ENCODE measurements around the gene TPH2. TPM values are rescaled to one million over a fixed set of nuclear protein-coding genes. Genes with fewer than 3 reads are reported as not detected.

The TPH2 gene
- total RNA-seq, 1 experiment from 2014 or later, result 0.83 TPM

DNA sequence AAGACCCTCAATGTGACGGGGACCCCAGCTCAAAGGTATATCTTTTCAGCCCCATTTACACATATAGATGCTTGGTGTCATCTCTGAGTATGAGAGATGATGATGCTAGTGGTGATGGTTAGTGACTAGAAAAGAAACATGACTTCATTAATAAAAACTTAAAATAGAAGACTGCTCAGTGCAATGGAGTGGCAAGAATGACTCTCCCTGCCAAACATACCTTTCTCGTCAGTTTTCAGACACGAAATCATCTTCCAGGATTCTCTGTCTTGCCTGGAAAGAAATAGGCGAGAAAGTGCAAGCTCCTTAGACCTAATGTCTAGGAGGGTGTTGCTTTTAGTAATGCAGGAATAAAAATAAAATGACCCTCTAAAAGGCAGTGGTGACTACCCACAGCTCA is 71.7 kb downstream of the TPH2 start (continued):
- no peak for TF ChIP-seq GTF2I (CRISPR knock-in tag; conservative IDR thresholded peaks at IDR 0.05)
- no peak for TF ChIP-seq SMAD3 (CRISPR knock-in tag; IDR thresholded peaks at IDR 0.05; ENCODE audit: borderline replicate concordance)

GRCh38 chr12:72011374-72011773 is 72.7 kb downstream of the TPH2 start:
- H3K27ac Mint-ChIP-seq, result no peak overlapping the region
- ChIA-PET CTCF (interaction anchor here (1.4 kb wide), 1 partner anchor 73 kb away, joined by 3 read pairs; the partner anchor contains the start of gene TPH2), POLR2A (no interaction called here)
- H3K36me3 Mint-ChIP-seq, result no peaks in the 10 kb centered on the region
- peaks cover 9% of the 10 kb centered on the region for H3K4me1 Mint-ChIP-seq
- no peak overlapping the region for H3K4me3 Mint-ChIP-seq
- H3K27me3 Mint-ChIP-seq (ENCODE audit: low read depth), result no peaks in the 10 kb centered on the region
- peaks cover 5% of the 10 kb centered on the region; the same call in 1 of the 2 replicates for H3K9me3 Mint-ChIP-seq
- no peak for DNase-seq (ENCODE audit: low spot score)
- no peak for ATAC-seq
- TF ChIP-seq MXD4 (CRISPR knock-in tag; IDR thresholded peaks at IDR 0.05; ENCODE audit: borderline replicate concordance), result no peak
- TF ChIP-seq, protein P1, sequence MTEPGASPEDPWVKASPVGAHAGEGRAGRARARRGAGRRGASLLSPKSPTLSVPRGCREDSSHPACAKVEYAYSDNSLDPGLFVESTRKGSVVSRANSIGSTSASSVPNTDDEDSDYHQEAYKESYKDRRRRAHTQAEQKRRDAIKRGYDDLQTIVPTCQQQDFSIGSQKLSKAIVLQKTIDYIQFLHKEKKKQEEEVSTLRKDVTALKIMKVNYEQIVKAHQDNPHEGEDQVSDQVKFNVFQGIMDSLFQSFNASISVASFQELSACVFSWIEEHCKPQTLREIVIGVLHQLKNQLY (CRISPR knock-in tag; IDR thresholded peaks at IDR 0.05), result no peak
- TF ChIP-seq, protein P2, sequence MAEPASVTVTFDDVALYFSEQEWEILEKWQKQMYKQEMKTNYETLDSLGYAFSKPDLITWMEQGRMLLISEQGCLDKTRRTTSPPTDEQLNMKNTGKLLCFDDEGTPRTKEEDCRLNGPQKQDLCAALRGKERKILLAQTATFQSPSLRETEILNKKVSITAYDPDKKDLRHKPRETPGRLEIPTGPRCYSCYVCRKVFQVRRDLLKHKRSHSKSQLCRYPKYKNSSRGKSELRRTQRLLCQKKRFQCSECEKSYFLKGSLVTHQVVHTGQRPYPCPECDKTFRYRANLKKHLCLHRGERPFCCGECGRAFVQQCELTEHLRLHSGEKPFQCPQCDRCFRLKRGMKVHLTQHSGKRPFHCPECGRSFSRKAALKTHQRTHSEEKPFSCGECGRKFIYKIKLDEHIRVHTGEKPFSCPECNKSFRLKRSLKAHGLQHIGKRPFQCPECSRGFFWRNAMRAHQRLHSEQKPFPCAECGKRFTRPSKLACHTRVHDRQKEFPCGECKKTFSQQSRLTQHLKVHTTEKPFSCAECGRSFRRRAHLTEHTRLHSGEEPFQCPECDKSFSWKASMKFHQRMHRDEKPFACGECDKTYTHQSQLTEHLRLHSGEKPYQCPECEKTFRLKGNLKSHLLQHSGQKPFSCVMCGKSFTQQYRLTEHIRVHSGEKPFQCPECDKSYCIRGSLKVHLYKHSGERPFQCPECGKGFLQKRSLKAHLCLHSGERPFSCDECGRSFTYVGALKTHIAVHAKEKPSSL (CRISPR knock-in tag; conservative IDR thresholded peaks at IDR 0.05), result no peak
- TF ChIP-seq, protein P3, sequence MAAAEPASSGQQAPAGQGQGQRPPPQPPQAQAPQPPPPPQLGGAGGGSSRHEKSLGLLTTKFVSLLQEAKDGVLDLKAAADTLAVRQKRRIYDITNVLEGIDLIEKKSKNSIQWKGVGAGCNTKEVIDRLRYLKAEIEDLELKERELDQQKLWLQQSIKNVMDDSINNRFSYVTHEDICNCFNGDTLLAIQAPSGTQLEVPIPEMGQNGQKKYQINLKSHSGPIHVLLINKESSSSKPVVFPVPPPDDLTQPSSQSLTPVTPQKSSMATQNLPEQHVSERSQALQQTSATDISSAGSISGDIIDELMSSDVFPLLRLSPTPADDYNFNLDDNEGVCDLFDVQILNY (CRISPR knock-in tag; IDR thresholded peaks at IDR 0.05), result no peak
- no peak for TF ChIP-seq TP53 (CRISPR knock-in tag; IDR thresholded peaks at IDR 0.05)
- TF ChIP-seq ZNF219 (CRISPR knock-in tag; IDR thresholded peaks at IDR 0.05; ENCODE audit: borderline replicate concordance), result no peak
- no peak for TF ChIP-seq ATF2 (CRISPR knock-in tag; IDR thresholded peaks at IDR 0.05; ENCODE audit: borderline replicate concordance, low read depth)
- TF ChIP-seq RELA (CRISPR knock-in tag; IDR thresholded peaks at IDR 0.05; ENCODE audit: borderline replicate concordance), result no peak
- TF ChIP-seq MYBL2 (CRISPR knock-in tag; IDR thresholded peaks at IDR 0.05), result no peak
- TF ChIP-seq ZNF416 (CRISPR knock-in tag; IDR thresholded peaks at IDR 0.05), result no peak
- TF ChIP-seq NFATC4 (CRISPR knock-in tag; IDR thresholded peaks at IDR 0.05), result no peak

GRCh38 chr12:72012874-72013273 is 74.2 kb downstream of the TPH2 start:
- ATAC-seq, result no peak
- peaks cover 4% of the 10 kb centered on the region for H3K4me1 Mint-ChIP-seq
- CTCF ChIA-PET, result no interaction called here
- no peaks in the 10 kb centered on the region for H3K27me3 Mint-ChIP-seq (ENCODE audit: low read depth)
- no peak overlapping the region for H3K4me3 Mint-ChIP-seq
- POLR2A ChIA-PET, result no interaction called here
- H3K9me3 Mint-ChIP-seq, result peaks cover 5% of the 10 kb centered on the region; the same call in 1 of the 2 replicates
- no peak overlapping the region for H3K27ac Mint-ChIP-seq
- no peak for DNase-seq (ENCODE audit: low spot score)
- no peak for TF ChIP-seq RELA (CRISPR knock-in tag; IDR thresholded peaks at IDR 0.05; ENCODE audit: borderline replicate concordance)
- TF ChIP-seq FOXK1 (CRISPR knock-in tag; IDR thresholded peaks at IDR 0.05), result no peak
- no peak for TF ChIP-seq IRF2 (CRISPR knock-in tag; IDR thresholded peaks at IDR 0.05; ENCODE audit: borderline replicate concordance, low read depth)
- TF ChIP-seq ETV6 (CRISPR knock-in tag; IDR thresholded peaks at IDR 0.05), result no peak
- no peak for TF ChIP-seq JAZF1 (CRISPR knock-in tag; IDR thresholded peaks at IDR 0.05)
- no peak for TF ChIP-seq ZBTB21 (CRISPR knock-in tag; IDR thresholded peaks at IDR 0.05; ENCODE audit: borderline replicate concordance)
- no peak for TF ChIP-seq TCF7 (CRISPR knock-in tag; IDR thresholded peaks at IDR 0.05; ENCODE audit: low read depth)
- TF ChIP-seq FOXJ3 (CRISPR knock-in tag; IDR thresholded peaks at IDR 0.05; ENCODE audit: borderline replicate concordance), result no peak
- TF ChIP-seq USF1 (CRISPR knock-in tag; IDR thresholded peaks at IDR 0.05), result no peak
- TF ChIP-seq ZNF671 (CRISPR knock-in tag; IDR thresholded peaks at IDR 0.05), result no peak
- TF ChIP-seq, protein P4, sequence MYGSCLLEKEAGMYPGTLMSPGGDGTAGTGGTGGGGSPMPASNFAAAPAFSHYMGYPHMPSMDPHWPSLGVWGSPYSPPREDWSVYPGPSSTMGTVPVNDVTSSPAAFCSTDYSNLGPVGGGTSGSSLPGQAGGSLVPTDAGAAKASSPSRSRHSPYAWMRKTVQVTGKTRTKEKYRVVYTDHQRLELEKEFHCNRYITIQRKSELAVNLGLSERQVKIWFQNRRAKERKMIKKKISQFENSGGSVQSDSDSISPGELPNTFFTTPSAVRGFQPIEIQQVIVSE (CRISPR knock-in tag; IDR thresholded peaks at IDR 0.05; ENCODE audit: borderline replicate concordance), result no peak
- H3K36me3 Mint-ChIP-seq, result no peaks in the 10 kb centered on the region

Data from WTC11 (cell line).